Medulla oblongata (tissue), 1 donor: ENCODE results near the gene CLDN6.

Experiments used
- DNase-seq: peaks from one replicate; pipeline ENCODE4 v3.0.0-alpha.2; 2015; ENCODE audit errors: extremely low spot score

CLDN6 gene

DNA sequence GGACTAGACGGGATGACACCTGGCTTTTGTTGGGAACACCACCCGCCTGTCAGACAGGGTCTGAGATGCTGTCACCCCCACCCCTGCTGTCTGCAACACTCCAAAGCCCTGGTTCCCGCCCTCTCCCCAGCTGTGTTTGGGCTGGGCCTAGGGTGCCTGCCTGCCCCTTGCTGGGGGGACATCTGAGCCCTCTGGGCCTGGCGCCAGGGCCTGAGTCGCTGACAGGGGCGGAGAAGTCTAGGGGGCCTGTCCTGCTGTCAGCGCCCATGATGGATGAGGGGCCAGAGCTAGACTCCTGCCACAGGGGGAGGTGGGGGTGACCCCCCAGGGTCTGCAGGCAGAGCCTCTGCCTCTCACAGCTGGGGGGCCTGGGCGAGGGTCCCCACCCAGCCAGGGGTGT, 30.1 kb downstream of the CLDN6 start:
- no peak for DNase-seq

DNA sequence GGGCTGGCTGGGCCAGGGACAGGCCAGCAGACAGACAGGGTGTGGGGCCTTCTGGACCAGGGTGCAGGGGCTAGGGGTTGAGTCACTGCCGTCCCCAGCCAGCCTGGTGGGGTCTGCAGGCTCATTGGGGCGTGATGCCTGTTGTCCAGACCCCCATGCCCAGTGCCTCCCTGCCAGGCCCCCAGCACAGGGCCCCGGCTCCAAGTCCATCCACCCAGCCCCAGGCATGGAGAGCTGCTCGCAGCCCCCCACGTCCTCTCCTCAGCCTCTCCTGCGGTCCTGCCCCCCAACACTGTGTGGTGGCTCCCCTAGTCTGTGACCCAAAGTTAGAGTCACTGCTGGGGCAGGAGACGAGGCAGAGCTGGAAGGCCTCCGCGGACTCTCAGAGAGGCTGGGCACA, 30.7 kb downstream of the CLDN6 start:
- DNase-seq, result no peak

DNA sequence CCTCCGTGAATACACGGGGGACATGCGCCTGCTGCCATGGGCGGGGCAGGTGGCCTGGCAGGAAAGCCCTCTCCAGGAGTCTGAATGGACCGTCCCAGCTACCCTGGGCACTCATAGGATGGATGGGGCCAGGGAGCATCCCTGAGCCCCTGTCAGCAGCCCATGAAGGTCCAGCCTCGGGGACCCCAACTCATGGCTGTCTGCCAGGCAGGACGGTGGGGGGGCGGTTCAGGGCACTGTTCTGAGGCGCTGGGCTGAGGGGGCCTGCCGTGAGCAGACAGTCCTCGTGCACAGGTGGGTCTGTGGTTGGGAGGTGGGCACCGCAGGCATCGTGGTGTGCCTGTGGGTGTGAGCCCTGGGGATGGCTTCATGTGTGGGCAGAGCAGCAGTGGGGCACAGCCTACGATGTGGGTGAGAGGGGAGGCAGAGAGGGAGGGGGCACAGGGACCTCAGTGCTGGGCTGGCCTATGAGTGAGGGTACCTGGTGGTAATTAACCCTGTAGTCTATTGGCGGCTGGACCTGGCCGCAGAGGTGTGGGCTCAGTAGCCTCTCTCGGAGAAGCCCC, 31.3 kb downstream of the CLDN6 start:
- DNase-seq, result no peak

DNA sequence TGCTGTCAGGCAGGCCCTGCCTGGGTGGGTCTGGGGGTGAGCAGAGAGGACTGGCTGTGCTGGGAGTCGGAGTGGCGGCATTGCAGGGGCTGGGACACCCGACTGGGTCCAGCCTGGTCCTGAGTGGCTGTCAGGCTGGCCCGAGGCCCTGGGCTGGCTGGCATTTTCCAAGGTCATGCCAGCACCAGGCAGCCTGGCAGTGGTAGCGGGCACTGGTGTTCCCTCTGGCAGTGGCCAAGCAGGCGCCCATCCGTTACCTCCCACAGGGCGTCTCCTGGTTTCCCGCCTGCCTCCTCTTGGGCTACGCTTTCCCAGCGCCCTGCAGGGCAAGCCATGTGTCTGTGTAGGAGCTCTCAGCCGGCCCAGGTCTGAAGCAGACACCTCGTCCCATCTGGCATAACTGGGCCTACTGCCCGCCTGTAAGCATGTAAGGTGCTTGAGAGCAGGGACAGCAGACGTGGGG, 32.1 kb downstream of the CLDN6 start:
- DNase-seq, result no peak

DNA sequence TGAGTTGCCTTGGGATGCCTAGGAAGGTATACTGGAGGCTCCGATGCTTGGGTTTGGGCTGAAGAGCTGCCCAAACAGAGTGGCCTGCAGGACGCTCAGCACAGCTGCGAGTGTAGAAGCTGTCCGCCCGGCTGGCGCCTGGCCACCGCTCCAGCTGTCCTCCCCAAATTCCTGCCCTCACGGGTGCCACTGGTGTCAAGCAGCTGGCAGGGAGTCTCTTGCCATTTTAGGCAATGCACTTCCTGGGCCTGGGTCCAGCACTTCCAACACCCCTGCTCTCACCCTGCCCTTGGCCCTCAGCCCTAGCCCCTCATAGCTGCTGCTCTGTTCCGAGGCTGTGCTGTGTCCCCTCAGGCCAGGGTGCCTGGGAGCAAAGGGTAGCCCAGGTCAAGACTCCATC, 32.5 kb downstream of the CLDN6 start:
- DNase-seq, result no peak

DNA sequence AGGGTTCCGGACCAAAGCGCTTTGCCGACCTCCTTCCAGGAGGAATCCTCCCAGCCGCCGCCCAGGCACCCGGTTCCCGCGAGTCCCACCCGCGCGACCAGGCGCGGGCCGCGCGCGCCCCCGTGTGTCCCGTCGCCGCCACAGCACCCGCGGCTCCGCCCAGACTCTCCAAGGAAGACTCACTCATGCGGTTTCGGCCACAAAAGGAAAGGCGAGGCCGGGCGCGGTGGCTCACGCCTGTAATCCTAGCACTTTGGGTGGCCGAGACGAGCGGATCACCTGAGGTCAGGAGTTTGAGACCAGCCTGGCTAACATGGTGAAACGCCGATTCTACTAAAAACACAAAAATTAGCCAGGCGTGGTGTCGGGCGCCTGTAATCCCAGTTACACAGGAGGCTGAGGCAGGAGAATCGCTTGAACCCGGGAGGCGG, 34.3 kb downstream of the CLDN6 start:
- peak; percentile 85 for DNase-seq

DNA sequence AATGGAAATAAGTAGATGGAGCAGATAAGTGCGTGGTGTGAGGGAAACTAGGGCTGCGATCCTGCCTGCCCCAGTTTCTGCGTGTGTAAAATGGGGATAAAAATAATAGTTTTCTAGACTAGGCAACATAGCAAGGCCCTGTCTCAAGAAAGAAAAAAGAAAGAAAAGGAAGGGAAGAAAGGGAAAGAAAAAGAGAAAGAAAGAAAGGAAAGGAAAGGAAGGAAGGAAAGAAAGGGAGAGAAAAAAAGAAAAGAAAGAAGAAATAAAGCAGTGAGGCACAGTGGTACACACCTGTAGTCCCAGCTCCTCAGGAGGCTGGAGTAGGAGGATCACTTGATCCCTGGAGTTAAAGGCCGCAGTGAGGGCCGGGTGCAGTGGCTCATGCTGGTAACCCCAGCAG, 35.6 kb downstream of the CLDN6 start:
- no peak for DNase-seq

DNA sequence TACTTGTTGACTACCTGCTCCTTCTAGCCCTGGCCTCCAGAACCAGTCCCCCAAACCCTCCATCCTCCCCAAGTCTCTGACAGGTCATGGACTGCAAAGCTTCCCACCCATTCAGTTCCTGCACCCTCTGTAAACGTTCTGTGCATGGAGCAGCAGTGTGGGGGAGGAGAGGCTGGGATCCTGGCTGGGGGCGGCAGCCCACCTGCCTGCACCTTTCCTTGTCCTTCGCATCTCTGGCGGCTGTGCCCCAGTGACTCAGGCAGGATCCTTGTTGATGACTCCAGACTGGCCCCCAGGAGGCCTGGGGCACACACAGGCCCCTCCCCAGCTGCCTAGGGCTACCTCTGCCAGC, 36.1 kb downstream of the CLDN6 start:
- no peak for DNase-seq

DNA sequence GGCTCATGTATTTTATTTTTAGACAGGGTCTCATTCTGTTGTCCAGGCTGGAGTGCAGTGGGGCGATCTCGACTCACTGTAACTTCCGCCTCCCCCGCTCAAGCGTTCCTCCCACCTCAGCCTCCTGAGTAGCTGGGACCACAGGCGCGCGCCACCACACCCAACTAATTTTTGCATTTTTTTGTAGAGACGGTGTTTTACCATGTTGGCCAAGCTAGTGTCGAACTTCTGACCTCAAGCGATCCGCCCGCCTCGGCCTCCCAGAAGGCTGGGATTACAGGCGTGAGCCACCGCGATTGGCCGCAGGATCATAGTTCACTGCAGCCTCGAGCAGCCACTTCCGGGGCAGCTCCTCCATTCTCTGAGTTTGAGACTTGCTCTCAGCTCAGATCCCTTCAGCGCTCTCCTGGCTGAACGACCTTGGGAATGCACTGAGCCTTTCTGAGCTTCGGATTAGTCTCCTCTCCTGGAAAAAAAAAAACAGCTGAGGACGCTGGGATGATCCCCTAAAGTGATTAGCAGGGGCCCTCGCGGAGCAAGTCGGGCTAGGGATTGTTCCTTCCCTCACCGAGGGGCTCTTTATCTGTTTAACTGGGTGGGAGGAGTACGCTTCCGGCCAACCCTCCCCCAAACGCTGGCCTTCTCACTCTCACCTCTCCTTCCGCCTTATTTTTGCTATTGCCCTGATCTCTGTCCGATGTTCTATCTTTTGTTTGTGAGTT, 36.6 kb downstream of the CLDN6 start:
- DNase-seq, result no peak

DNA sequence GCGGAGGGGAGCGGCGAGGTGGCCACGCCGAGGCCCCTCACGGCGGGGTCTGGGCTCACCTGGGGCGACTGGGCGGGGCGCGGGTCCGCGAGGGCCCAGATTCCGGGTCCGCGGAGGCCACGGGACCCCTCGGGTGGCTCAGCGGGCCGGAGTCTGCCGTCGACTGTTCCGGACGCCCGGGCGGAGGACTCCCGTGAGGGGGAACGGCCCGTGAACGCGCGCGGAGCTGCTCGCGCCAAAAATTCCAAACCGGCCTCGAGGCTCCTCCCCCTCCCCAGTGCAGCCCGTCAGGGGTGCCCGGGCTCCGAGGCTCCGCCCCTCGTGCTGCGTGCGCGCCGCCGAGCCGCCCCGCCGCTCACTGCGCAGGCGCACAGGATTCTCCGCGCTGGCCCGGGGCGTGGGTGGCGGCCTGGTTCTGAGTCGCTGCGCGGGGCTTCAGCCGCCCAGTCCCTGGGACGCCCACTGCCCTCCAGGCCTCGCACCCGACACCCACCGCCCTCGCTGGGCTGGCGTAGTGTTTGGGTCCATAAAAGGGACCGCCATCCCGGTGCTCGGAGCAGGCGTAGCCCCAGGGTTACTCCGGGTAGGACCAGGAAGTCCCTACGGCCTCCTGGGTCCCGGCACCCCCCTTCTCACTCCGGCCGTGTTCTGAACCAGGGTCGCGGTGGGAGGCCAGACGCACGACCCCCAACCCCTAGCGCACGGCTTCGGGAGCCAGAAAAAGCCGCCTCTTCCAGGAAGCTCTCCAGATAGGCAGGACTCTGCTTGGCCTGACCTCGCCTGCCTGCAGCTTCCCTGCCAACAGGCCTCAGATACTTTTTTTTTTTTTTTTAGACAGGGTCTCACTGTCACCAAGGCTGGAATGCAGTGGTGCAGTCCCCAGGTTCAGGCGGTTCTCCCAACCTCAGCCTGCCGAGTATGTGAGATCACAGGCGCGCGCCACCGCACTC, 37.5 kb downstream of the CLDN6 start, which contains the start of gene PKMYT1:
Gene PKMYT1 (minus strand): TSS at position 220 of the 950 bp plus-strand sequence. CDS start 789 bp downstream, outside the sequence.
- peak; percentile 92 for DNase-seq

DNA sequence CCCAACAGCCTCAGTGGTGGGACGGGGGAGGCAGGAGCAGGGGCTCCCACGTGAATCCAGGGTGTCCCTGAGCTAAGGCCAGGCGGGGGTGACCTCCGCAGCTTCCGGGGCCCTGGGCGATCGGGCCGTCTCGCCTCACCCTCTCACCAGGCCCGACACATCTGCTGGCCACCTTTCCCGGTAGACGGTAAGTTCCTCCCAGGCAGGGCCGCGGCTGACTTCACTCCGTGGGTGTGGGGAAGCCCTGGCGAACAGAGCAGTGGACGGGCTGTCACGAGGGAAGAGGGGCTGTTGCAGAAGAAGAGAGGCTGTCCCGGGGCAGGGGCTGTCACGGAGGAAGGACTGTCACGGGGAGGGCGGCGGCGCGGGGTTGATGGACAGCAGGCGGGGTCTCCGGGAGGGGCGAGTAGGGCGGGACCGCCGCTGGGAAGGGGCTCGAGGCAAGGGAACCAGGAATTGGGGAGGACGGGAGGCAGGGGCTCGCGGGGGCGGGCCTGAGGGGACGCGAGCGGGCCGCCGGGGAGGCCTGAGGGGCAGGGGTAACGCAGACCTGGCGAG, 38.2 kb downstream of the CLDN6 start:
- DNase-seq, result no peak

DNA sequence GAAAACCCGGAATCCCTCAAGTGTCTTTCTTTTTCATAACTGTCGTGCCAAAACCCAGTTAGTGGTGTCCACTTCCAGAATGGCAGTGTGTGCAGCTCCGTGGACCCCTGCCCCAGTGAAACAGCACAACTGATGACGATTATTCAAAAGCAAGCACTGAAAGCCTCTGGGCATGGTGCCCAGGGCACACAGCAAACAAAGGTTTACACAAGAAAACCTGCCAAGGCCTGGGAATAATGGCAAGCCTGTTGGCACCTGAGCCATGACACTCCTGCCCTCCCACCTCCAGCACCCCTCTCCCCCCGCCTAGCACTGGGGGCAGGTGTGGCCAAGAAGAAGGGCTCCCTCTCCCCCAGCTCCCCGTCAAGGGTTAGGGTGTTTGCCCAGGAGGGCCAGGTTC, 40.5 kb downstream of the CLDN6 start:
- DNase-seq, result peak; percentile 57

DNA sequence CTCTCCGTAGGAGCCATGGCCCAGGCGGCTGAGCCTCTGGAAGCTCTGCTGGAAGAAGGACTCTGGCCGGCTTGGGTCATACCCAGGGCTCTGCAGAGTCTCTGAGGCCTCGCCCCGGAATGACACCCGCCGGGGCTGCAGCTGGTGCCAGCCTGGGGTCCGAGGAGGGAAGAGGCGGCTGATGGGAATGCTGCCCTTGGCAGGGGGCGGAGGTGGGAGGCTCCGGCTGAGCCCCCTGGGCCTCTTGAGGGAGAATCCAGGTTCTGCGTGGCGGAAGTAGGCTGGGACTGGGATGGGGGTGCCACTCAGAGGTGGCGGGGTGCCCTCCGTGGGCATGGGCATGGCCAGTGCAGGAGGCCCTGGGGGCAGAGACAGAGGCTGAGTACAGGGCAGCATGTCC, 41.3 kb downstream of the CLDN6 start:
- DNase-seq, result no peak

DNA sequence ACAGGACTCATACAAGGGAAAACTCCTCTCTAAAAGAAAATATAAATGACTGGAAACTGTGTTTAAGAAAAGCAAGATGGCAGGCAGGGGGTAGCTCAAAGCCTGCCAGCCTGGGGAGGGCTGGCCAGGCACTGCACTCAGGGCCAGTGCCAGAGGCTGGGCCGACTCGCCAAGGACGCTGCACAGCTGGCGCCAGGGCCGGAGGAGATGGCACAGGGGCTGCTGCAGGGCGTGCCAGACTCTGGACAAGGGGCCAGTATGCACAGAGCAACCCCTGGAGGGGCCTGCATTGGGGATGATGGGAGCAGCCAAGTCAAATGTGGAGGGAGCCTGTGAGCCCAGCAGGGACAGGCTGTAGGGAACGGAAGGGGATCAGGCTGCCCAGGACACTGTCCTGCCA, 41.8 kb downstream of the CLDN6 start:
- peak; percentile 45 for DNase-seq

DNA sequence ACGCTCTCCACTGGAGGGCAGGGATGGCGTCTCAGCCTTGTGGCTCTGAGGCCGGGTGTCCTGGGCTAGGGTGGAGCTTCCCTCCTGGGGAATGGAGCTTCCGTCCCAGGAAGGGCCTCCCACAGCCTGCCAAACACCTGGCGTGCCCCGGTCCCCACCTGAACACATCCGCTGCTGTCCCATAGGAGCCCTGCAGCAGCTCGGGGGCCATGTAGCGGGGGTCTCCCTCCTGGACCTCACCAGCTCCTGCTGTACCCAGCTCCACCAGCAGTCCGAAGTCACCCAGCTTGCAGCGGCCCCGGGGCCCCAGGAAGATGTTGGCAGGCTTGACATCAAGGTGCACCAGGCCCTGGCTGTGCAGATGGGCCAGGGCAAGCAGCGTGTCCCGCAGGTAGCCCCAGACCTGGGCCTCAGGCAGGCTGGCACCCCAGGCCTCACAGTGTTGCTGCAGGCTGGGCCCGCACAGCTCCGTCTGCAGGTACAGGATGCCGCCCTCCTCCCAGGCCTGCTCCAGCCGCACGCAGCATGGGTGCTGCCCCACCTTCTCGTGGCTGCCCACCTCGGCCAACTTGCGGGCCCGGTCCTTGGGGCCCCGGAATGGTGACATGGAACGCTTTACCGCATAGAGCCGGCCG, 42.7 kb downstream of the CLDN6 start:
- no peak for DNase-seq

DNA sequence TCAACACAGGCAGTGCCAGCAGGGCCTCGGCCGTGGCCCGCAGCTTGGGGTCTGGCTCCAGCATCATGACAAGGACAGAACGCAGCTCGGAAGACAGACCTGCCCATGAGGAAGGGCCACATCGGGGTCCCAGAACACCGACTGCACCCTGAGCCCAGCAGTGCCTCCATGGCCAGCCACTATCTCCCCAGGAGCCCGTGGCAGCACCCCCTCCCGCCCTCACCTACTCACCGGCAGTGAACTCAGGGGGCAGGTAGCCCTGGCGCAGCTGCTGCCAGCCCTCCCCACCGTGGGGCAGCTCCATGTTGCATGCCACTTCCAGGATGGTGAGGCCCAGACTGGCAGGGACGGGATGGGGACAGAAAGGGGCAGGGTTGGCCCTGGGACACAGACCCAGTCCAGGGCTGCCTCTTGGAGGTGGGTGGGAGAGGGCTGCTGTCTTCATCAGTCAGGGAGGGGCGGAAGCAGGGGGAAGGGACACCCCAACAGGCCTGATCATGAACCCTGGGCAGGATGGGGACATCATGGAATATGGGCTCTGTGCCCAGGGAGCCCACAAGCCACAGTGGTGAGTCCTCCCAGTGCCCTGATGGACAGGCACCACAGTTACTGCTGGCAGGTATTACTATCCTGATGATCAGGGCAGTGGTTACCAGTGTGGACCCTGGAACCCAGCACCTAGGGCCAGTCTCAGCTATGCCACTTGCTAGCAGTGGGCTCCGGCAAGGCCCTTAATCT, 43.5 kb downstream of the CLDN6 start:
- no peak for DNase-seq

DNA sequence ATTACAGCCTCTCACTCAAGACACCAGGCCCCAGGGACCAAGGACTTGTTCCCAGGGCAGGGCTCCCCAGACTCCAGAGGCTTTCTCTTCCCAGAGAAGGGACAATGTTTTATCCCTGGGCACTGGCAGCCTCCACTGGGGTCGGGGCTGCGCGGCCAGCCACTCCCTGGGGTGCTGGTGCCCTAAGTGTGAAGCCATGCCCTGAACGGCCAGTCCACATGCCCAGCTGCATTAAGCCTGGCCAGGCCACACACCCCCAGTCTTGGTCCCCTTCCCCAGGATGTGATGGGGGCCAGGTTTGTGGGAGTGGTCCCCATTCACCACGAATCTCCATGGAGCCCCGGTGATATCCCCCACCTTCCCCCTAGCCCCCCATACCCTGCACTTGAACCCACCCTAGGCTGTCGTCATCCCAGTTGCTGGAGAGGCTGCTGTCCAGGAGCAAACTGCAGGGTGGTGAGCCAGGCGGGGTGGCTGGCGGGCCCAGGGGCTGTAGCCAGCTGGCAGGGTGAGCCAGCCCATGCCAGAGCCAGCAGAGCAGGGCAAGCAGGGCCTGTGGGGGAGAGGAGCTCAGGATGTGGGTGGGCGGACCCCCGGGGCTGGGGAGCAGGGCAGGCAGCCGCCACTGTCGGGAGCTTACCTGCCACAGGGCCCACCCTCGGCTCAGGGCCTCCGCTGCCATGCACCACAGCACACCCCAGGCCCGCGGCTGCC, 44.2 kb downstream of the CLDN6 start:
- DNase-seq, result peak; percentile 38

DNA sequence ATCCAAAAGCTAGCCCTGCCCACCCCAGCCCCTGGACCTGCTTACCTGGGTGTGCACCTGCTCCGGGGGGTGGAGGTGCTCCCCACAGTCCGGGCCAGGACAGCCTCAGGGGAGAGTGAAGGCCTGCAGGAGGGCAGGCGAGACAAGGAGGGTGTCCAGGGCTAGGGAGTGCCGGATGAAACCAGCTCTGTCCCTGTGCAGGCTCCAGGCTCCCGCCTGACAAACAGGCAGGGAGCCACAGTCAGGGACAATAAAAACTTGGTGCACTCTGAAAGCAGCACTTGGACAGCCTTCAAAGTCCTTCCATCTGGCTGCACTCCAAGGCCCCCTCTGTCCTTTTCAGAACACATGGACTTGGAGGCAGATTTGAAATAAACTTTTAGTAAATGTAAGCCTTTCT, 44.9 kb downstream of the CLDN6 start:
- DNase-seq, result peak; percentile 83

DNA sequence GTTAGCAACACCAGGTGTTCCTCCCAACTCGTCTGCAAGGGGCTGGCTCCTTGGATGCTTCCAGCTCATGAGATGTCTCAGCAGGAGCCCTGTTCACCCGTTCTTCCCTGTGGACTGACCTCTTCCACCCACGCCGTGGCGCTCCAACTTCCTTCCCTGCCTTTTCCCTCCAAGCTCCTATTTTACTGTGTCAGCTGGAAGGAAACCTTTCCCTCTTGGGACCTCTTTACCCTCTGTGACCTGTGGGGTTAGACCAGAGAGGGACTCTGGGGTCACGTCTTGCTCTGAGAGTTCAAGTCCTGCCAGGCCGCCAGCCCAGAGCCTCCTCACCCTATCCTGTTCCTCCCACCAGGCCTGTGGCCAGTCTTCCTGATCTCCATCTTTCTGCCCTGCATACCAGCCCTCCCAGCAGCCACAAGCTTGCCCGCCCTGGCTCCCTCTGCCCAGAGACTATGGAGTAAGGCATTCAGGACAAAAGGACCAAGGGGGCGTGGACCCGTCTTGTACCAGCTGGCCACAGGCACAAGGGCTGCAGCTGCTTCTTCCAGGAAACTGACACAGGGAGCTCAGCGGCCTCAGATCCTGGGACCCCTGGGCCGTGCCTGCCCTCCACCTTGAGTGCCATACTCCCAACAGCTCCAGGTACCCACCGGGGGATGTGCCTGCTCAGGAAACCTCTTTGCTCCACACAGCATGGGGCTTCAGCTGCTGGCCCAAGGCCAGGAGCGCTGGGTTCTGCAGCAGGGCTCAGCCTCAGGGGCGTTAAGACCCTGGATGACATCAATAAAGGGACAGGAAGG, 45.8 kb downstream of the CLDN6 start:
- peak; percentile 44 for DNase-seq
